ENCODE measurements around the gene FGF3.

The FGF3 gene

DNA sequence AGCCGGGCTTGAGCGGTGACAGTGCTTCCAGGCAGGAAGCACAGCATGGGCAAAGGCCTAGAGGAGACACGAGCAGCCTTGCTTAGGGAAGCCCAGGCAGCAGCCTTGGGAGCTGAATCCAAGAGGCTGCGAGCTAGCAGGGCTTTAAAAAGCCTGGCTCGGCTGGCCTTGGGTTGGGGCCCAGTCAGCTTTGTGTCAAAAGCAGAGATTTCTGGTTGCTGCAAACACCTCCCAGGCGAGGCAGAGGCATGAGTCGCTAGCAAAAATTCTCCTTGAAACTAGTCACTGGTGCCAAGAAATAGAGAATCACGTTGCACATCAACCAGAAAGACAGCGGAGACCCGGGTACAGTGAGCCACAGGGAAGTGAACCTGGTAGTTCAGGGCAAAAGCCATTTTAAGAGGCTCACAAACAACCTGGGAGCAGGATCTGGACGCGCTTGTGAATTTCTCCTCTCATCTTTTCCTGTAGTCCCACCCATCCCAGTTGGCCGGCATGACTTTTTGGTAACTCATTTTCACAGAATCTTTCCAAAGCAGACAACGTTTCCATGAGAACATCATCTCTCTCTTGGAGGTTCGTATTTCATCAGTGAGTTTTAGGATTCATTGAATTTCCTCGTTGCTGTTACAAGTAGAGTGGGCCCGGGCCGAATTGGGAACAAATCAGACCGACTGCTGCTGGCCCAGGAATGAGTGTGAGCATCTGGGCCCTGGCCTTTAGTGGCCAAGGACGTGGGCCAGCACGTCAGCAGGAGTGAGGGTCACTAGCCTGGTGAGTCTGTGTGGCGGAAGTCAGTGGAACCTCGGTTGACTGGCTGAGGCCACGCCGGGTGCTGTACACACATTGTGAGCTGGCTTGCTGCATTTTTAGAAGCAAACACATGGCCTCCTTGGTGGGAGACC is 27.7 kb downstream of the FGF3 start:
- DNase-seq (ENCODE audit: low spot score) = no peak
- in situ Hi-C loops (cut with MboI; ENCODE audit: low pct_unique_long_range_greater_than_20kb, low sequenced_read_pairs, unreplicated experiment) = no loop called here
- TF ChIP-seq, protein P1, sequence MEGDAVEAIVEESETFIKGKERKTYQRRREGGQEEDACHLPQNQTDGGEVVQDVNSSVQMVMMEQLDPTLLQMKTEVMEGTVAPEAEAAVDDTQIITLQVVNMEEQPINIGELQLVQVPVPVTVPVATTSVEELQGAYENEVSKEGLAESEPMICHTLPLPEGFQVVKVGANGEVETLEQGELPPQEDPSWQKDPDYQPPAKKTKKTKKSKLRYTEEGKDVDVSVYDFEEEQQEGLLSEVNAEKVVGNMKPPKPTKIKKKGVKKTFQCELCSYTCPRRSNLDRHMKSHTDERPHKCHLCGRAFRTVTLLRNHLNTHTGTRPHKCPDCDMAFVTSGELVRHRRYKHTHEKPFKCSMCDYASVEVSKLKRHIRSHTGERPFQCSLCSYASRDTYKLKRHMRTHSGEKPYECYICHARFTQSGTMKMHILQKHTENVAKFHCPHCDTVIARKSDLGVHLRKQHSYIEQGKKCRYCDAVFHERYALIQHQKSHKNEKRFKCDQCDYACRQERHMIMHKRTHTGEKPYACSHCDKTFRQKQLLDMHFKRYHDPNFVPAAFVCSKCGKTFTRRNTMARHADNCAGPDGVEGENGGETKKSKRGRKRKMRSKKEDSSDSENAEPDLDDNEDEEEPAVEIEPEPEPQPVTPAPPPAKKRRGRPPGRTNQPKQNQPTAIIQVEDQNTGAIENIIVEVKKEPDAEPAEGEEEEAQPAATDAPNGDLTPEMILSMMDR (IDR thresholded peaks at IDR 0.05; ENCODE audit: extremely low read depth, insufficient read depth, missing control alignments) = no peak

DNA sequence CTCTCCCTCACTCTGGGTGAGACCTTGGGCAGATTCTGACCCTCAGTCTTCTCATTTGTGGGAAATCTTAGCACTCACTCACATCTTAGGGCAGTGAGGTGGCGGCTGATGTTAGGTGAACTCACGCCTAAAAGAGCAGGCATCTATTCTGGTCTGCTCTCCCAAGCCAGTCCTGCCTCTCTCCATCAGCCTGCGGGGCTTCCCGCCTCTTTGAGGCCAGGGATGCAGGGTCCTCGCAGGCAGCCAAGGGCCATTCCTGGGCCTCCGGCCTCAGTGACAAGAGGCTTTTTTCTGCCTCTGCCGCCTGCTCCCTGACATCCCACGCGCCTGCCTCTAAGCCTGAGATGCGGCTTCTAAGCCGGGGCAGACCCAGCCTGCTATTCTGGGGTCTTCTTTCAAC is 30.3 kb downstream of the FGF3 start:
- no peak for DNase-seq (ENCODE audit: low spot score)

DNA sequence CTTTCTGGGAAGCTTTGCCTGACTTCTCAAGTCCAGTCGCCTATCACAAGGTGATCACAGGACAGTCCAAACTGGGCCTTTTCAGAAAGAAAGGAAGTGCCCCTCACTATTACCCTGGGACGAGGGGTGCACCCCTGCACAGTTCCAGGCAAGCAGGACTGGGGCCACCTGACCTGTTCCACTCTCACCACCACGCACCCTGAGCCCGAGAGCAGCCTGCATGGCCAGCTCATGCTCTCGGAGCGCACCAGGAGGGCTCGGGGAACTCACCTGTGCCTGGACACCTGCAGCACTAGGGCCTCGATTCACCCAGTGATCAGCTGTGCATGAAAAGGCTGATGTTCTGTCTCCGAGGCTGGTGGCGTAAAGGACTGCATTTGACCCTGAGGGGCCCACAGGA is 31.3 kb downstream of the FGF3 start:
- TF ChIP-seq, protein P1 (IDR thresholded peaks at IDR 0.05; ENCODE audit: extremely low read depth, insufficient read depth, missing control alignments) = no peak
- in situ Hi-C loops (cut with MboI; ENCODE audit: low pct_unique_long_range_greater_than_20kb, low sequenced_read_pairs, unreplicated experiment) = no loop called here
- DNase-seq (ENCODE audit: low spot score) = no peak

More for the DNA sequence above, 30.3 kb downstream of the FGF3 start:
- TF ChIP-seq, protein P1 (IDR thresholded peaks at IDR 0.05; ENCODE audit: extremely low read depth, insufficient read depth, missing control alignments) = no peak
- in situ Hi-C loops (cut with MboI; ENCODE audit: low pct_unique_long_range_greater_than_20kb, low sequenced_read_pairs, unreplicated experiment) = no loop called here

DNA sequence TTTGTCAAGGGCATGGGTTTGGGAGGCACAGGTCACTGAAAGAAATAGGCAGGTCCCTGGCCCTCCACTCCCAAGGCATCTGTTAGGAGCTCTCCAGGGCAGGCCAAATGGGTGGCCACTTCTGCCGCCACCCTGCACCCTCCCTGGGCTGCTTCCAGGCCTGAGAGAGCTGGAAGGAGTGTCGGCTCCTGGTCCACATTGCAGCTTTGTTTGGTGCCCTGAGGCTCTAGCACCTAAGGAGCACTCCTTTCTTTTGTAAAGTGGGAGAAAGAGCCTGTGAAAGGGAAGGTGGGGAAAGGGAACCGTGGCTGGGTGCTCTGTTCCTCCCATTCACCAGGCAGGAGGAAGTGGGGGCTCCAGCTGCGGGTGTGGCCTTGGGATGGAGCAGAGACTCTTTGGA is 31.8 kb downstream of the FGF3 start:
- in situ Hi-C loops (cut with MboI; ENCODE audit: low pct_unique_long_range_greater_than_20kb, low sequenced_read_pairs, unreplicated experiment) = no loop called here
- TF ChIP-seq, protein P1 (IDR thresholded peaks at IDR 0.05; ENCODE audit: extremely low read depth, insufficient read depth, missing control alignments) = no peak
- DNase-seq (ENCODE audit: low spot score) = no peak

DNA sequence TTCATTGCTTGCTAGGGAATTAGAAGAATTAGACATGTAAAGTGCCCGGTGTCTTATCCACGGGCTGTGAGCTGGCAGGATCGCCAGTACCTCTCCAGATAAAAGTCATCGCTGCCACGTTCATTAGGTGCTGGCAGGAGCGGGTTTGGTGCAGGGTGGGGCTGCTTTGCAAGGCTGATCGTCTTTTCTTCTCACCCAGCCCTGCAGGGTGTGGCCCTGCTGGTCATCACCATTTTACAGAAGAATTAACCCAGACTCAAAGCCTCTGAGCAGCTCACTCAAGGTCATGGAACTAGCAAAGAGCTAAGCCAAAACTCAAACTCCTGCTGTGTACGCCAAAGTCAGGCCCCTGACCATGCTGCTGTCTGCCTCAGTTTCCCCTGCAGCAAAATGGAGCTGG is 38.0 kb downstream of the FGF3 start:
- in situ Hi-C loops (cut with MboI; ENCODE audit: low pct_unique_long_range_greater_than_20kb, low sequenced_read_pairs, unreplicated experiment) = no loop called here
- TF ChIP-seq, protein P1 (IDR thresholded peaks at IDR 0.05; ENCODE audit: extremely low read depth, insufficient read depth, missing control alignments) = no peak
- DNase-seq (ENCODE audit: low spot score) = no peak

DNA sequence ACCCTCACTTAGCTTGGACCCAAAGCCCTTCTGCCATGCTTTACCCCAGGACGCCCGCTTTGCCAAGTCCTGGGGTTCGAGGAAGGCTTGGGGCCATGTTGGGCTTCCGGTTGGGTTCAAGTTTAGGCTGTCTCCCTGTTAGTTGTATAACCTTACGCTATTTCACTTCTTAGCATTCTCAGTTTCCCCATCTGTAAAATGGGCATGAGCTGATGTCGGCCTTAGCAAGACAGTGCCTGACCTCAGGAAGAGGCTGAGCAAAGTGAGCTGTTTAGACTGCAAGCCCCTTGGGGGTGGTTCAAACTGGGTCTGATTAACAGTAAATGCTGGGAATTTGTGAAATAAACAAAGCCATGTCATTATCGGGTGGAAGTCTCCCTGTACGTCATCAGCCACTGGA is 40.8 kb downstream of the FGF3 start:
- in situ Hi-C loops (cut with MboI; ENCODE audit: low pct_unique_long_range_greater_than_20kb, low sequenced_read_pairs, unreplicated experiment) = no loop called here

More for the DNA sequence above, 40.8 kb downstream of the FGF3 start:
- DNase-seq (ENCODE audit: low spot score) = no peak
- TF ChIP-seq, protein P1 (IDR thresholded peaks at IDR 0.05; ENCODE audit: extremely low read depth, insufficient read depth, missing control alignments) = no peak

Data from GM13977 (cell line).